Neural cell (in vitro differentiated cells): ENCODE measurements around the gene SAMSN1. TPM values are rescaled to one million over a fixed set of nuclear protein-coding genes. Genes with fewer than 3 reads are reported as not detected.

ENCODE experiments used
- H2AFZ ChIP-seq: fragments of 200-600, 300-800 bp; sonication (generic), shearing (Covaris generic); 2 replicates; pipeline ENCODE4 v1.6.0; 2014; ENCODE audit warnings: low read depth, mild to moderate bottlenecking, antibody characterized with exemption, low read length, moderate library complexity
- H3F3A ChIP-seq: fragments of 200-600 bp; shearing (Covaris generic); 2 replicates; pipeline ENCODE4 v1.6.1; 2016; ENCODE audit warnings: mild to moderate bottlenecking, moderate library complexity, mixed read lengths, antibody characterized with exemption, low read length; ENCODE audit not compliant: insufficient read depth, poor library complexity, severe bottlenecking
- H3K27ac ChIP-seq: fragments of 200-600, 300-800 bp; sonication (generic), shearing (Covaris generic); 2 replicates; pipeline ENCODE4 v1.5.1; 2014; ENCODE audit warnings: mild to moderate bottlenecking, low read length, moderate library complexity
- H3K27me3 ChIP-seq: fragments of 300-800, 200-600 bp; sonication (generic), shearing (Covaris generic); 2 replicates; pipeline ENCODE4 v1.6.0; 2014; ENCODE audit warnings: mild to moderate bottlenecking, low read depth, low read length, moderate library complexity; ENCODE audit not compliant: insufficient read depth
- H3K36me3 ChIP-seq: fragments of 300-800, 200-600 bp; sonication (generic), shearing (Covaris generic); 2 replicates; pipeline ENCODE4 v1.5.1; 2014; ENCODE audit warnings: mild to moderate bottlenecking, antibody characterized with exemption, low read length, moderate library complexity; ENCODE audit not compliant: insufficient read depth
- H3K4me2 ChIP-seq: fragments of 300-800, 200-600 bp; sonication (generic), shearing (Covaris generic); 2 replicates; pipeline ENCODE4 v1.6.0; 2014; ENCODE audit warnings: mild to moderate bottlenecking, low read length
- H3K4me3 ChIP-seq: fragments of 300-800, 200-600 bp; sonication (generic), shearing (Covaris generic); 2 replicates; pipeline ENCODE4 v1.5.1; 2014; ENCODE audit warnings: mild to moderate bottlenecking, low read length, moderate library complexity
- H3K79me2 ChIP-seq: fragments of 200-600 bp; shearing (Covaris generic); replicated peaks from 2 replicates; pipeline ENCODE4 v1.6.0; 2014; ENCODE audit warnings: mild to moderate bottlenecking, low read length, moderate library complexity; ENCODE audit not compliant: insufficient read depth
- H3K9ac ChIP-seq: fragments of 300-800, 200-600 bp; sonication (generic), shearing (Covaris generic); 2 replicates; pipeline ENCODE4 v1.6.1; 2016; ENCODE audit warnings: mild to moderate bottlenecking, low read length, mixed read lengths
- H3K9me2 ChIP-seq: fragments of 200-600 bp; shearing (Covaris generic); 2 replicates; pipeline ENCODE4 v1.6.1; 2016; ENCODE audit warnings: mild to moderate bottlenecking, low read length, mixed read lengths; ENCODE audit not compliant: insufficient read depth
- H3K9me3 ChIP-seq: fragments of 200-600, 300-800 bp; sonication (generic), shearing (Covaris generic); 2 replicates; pipeline ENCODE4 v1.6.1; 2016; ENCODE audit warnings: mild to moderate bottlenecking, mixed run types, low read length, moderate library complexity, mixed read lengths
- H4K20me1 ChIP-seq: fragments of 200-600 bp; shearing (Covaris generic); 2 replicates; pipeline ENCODE4 v1.6.1; 2016; ENCODE audit warnings: mild to moderate bottlenecking, mixed run types; ENCODE audit not compliant: insufficient read depth
- CTCF ChIP-seq: fragments of 450-650 bp; IDR thresholded peaks from 2 replicates; pipeline ENCODE4 v1.5.1; 2014; ENCODE audit warnings: antibody characterized with exemption, mild to moderate bottlenecking, moderate library complexity; ENCODE audit not compliant: poor library complexity, severe bottlenecking
- EP300 ChIP-seq: fragments of 450-650 bp; conservative IDR thresholded peaks from 2 replicates; pipeline ENCODE4 v1.6.1; 2014; ENCODE audit warnings: antibody characterized with exemption, mild to moderate bottlenecking, moderate library complexity; ENCODE audit not compliant: poor library complexity, severe bottlenecking
- EZH2 ChIP-seq: fragments of 200-600, 300-800 bp; shearing (Covaris generic), sonication (generic); IDR thresholded peaks from 2 replicates; pipeline ENCODE4 v1.6.1; 2014; ENCODE audit warnings: antibody characterized with exemption, low read length, borderline replicate concordance, mild to moderate bottlenecking; ENCODE audit not compliant: insufficient read depth, poor library complexity, severe bottlenecking
- MXI1 ChIP-seq: fragments of 450-650 bp; conservative IDR thresholded peaks from 2 replicates; pipeline ENCODE4 v1.6.1; 2014; ENCODE audit warnings: antibody characterized with exemption, mild to moderate bottlenecking; ENCODE audit not compliant: poor library complexity, severe bottlenecking
- POLR2AphosphoS5 ChIP-seq: IDR thresholded peaks from 2 replicates; pipeline ENCODE4 v1.6.1; 2012
- RAD21 ChIP-seq: fragments of 450-650 bp; conservative IDR thresholded peaks from 2 replicates; pipeline ENCODE4 v1.6.1; 2014; ENCODE audit warnings: antibody characterized with exemption, mild to moderate bottlenecking, moderate library complexity
- SMC3 ChIP-seq: fragments of 450-650 bp; conservative IDR thresholded peaks from 2 replicates; pipeline ENCODE4 v1.6.1; 2014; ENCODE audit warnings: antibody characterized with exemption, mild to moderate bottlenecking, moderate library complexity; ENCODE audit not compliant: poor library complexity
- TAF1 ChIP-seq: IDR thresholded peaks from 2 replicates; pipeline ENCODE4 v1.6.1; 2012; ENCODE audit warnings: low read depth
- polyA plus RNA-seq: library from polyadenylated mRNA; depleted of rRNA; stranded (reverse); fragments of >200 nt; gene quantifications from 2 replicates; pipeline ENCODE4 v1.2.3, GENCODE V29; 2014
- TF ChIP-seq, protein P1 (sequence below): IDR thresholded peaks from 2 replicates; pipeline ENCODE4 v1.6.1; 2012; ENCODE audit warnings: borderline replicate concordance

Gene SAMSN1
- polyA plus RNA-seq, 1 donor from 2014 or later, result 18.2 TPM

- Histone ChIP-seq H3K27ac (no peak overlapping the region), H3K4me2 (no peak overlapping the region), H3K36me3 (no peaks in the 10 kb centered on the region), H3K9me3 (no peaks in the 10 kb centered on the region), H2AFZ (no peak overlapping the region), H3F3A (no peaks in the 10 kb centered on the region), H3K4me3 (no peak overlapping the region), H3K79me2 (no peaks in the 10 kb centered on the region), H3K9me2 (no peaks in the 10 kb centered on the region), H3K27me3 (no peaks in the 10 kb centered on the region), H4K20me1 (no peaks in the 10 kb centered on the region), H3K9ac (no peak overlapping the region)
- TF ChIP-seq CTCF, result no peak
- TF ChIP-seq, protein P1, sequence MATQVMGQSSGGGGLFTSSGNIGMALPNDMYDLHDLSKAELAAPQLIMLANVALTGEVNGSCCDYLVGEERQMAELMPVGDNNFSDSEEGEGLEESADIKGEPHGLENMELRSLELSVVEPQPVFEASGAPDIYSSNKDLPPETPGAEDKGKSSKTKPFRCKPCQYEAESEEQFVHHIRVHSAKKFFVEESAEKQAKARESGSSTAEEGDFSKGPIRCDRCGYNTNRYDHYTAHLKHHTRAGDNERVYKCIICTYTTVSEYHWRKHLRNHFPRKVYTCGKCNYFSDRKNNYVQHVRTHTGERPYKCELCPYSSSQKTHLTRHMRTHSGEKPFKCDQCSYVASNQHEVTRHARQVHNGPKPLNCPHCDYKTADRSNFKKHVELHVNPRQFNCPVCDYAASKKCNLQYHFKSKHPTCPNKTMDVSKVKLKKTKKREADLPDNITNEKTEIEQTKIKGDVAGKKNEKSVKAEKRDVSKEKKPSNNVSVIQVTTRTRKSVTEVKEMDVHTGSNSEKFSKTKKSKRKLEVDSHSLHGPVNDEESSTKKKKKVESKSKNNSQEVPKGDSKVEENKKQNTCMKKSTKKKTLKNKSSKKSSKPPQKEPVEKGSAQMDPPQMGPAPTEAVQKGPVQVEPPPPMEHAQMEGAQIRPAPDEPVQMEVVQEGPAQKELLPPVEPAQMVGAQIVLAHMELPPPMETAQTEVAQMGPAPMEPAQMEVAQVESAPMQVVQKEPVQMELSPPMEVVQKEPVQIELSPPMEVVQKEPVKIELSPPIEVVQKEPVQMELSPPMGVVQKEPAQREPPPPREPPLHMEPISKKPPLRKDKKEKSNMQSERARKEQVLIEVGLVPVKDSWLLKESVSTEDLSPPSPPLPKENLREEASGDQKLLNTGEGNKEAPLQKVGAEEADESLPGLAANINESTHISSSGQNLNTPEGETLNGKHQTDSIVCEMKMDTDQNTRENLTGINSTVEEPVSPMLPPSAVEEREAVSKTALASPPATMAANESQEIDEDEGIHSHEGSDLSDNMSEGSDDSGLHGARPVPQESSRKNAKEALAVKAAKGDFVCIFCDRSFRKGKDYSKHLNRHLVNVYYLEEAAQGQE, result no peak
- TF ChIP-seq EP300, result no peak
- TF ChIP-seq EZH2, result no peak
- TF ChIP-seq SMC3, result no peak
- TF ChIP-seq RAD21, result no peak
- no peak for TF ChIP-seq POLR2AphosphoS5
- no peak for TF ChIP-seq MXI1
- TF ChIP-seq TAF1, result no peak
Measured at GRCh38 chr21:14567331-14568279, 21.5 kb upstream of the SAMSN1 start.

DNA sequence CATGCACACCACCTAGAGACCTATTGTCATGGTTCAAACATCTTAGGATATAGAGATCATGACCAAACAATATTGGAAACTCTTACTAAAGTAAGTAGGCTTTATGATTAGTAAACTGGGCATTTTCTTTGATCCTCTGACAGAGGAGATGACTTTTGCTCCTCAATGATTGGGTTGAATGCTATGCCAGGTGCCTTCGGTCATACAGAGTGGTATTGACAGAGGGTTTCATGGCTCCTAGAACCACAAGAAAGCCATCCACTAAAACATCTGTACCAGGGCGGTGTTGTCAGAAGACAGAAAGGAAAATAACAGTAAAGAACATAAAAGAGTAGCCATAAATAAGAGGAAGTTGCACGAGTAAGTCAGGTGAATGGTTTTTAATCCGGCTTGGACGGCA, 20.8 kb upstream of the SAMSN1 start:
- Histone ChIP-seq H3K36me3 (no peaks in the 10 kb centered on the region), H3F3A (no peaks in the 10 kb centered on the region), H4K20me1 (no peaks in the 10 kb centered on the region), H3K4me3 (no peak overlapping the region), H3K9me2 (no peaks in the 10 kb centered on the region), H3K27me3 (no peaks in the 10 kb centered on the region), H3K9ac (no peak overlapping the region), H3K79me2 (no peaks in the 10 kb centered on the region), H2AFZ (no peak overlapping the region), H3K4me2 (no peak overlapping the region), H3K9me3 (no peaks in the 10 kb centered on the region), H3K27ac (no peak overlapping the region)
- TF ChIP-seq POLR2AphosphoS5 (no peak), SMC3 (no peak), CTCF (no peak), EP300 (no peak), EZH2 (no peak), MXI1 (no peak), TAF1 (no peak), RAD21 (no peak)
- TF ChIP-seq, protein P1, result no peak
